A549 (cell line): ENCODE measurements around the gene GDF9. TPM values are rescaled to one million over a fixed set of nuclear protein-coding genes. Genes with fewer than 3 reads are reported as not detected.

Experiments used
- ATAC-seq, 2 experiments: fragments of 200-7000 bp in 1 of 2; fragments of >200 bp in 1 of 2; cut with Nextera tagmentation in 1 of 2; cut with Tn5 transposase in 1 of 2; 3 replicates each; pipeline versions ENCODE4 v1.8.0 to v1.9.1; 2018 to 2020; ENCODE audit warnings: mild to moderate bottlenecking in 1 of 2, moderate library complexity in 1 of 2
- CTCF ChIA-PET: fragments of 300-600 bp; sonication (Branson Sonifier 250); formaldehyde crosslinking; extraction: SDS; loops from one replicate; lab custom pipeline; 2021; ENCODE audit warnings: antibody characterized with exemption, inconsistent platforms; lab: Yijun Ruan, JAX
- POLR2A ChIA-PET: fragments of 350-600 bp; formaldehyde crosslinking; extraction: SDS; loops from one replicate; lab custom pipeline; 2021; ENCODE audit warnings: antibody characterized with exemption, inconsistent platforms; lab: Yijun Ruan, JAX
- DNase-seq, 2 experiments: peaks; one replicate each; pipeline versions ENCODE4 v3.0.0 to v3.0.0-alpha.2; 2011 to 2016; ENCODE audit warnings: low read depth in 1 of 2, low spot score in 1 of 2
- FAIRE-seq: peaks from 2 replicates; lab custom pipeline; 2011; peaks lifted over from hg19 to GRCh38; lab: Jason Lieb, UNC
- H3K27ac ChIP-seq, 2 experiments: fragments of >200 bp; sonication (Bioruptor Twin); formaldehyde crosslinking; 3 replicates each; pipeline ENCODE4 v1.5.1; 2016 to 2017
- H3K4me1 ChIP-seq: fragments of >200 bp; sonication (Bioruptor Twin); formaldehyde crosslinking; 3 replicates; pipeline ENCODE4 v1.6.1; 2016
- H3K4me2 ChIP-seq: fragments of >200 bp; sonication (Bioruptor Twin); formaldehyde crosslinking; 3 replicates; pipeline ENCODE4 v1.6.1; 2016
- H3K4me3 ChIP-seq: fragments of >200 bp; sonication (Bioruptor Twin); formaldehyde crosslinking; 3 replicates; pipeline ENCODE4 v1.5.1; 2016
- H3K9me3 ChIP-seq: fragments of >200 bp; sonication (Bioruptor Twin); formaldehyde crosslinking; 3 replicates; pipeline ENCODE4 v1.6.1; 2016
- BHLHE40 ChIP-seq: IDR thresholded peaks from 2 replicates; pipeline ENCODE4 v1.6.1; 2012; ENCODE audit warnings: low read depth, low read length, inconsistent platforms
- CHD4 ChIP-seq: fragments of 200-600 bp; sonication (generic); IDR thresholded peaks from 2 replicates; pipeline ENCODE4 v1.6.1; 2016; ENCODE audit warnings: antibody characterized with exemption, mild to moderate bottlenecking, borderline replicate concordance
- EP300 ChIP-seq, 2 experiments: fragments of >200 bp; sonication (Bioruptor Twin); formaldehyde crosslinking; IDR thresholded peaks; 2 replicates in 1 of 2; 3 replicates in 1 of 2; pipeline ENCODE4 v1.6.1; 2016 to 2017
- FOSL2 ChIP-seq, 2 experiments: fragments of 450-650 bp in 1 of 2; fragments of >200 bp in 1 of 2; sonication (Bioruptor Twin) in 1 of 2; formaldehyde crosslinking; IDR thresholded peaks; 2 replicates each; pipeline versions ENCODE4 v1.5.0 to v1.6.1; 2016 to 2020; ENCODE audit warnings: mild to moderate bottlenecking in 1 of 2, moderate library complexity in 1 of 2
- HDAC2 ChIP-seq: fragments of 200-600 bp; sonication (generic); IDR thresholded peaks from 2 replicates; pipeline ENCODE4 v1.6.1; 2016
- HEYL ChIP-seq: fragments of 250-450 bp; sonication (Bioruptor Pico); IDR thresholded peaks from 2 replicates; pipeline ENCODE4 v1.8.0; 2021; ENCODE audit warnings: mild to moderate bottlenecking, moderate library complexity
- HOXB5 ChIP-seq: fragments of 250-450 bp; sonication (Bioruptor Pico); IDR thresholded peaks from 2 replicates; pipeline ENCODE4 v1.5.0; 2020; ENCODE audit warnings: mild to moderate bottlenecking, moderate library complexity
- JUN ChIP-seq, 2 experiments: fragments of >200 bp; sonication (Bioruptor Twin); formaldehyde crosslinking; IDR thresholded peaks; 2 replicates in 1 of 2; 3 replicates in 1 of 2; pipeline ENCODE4 v1.6.1; 2016 to 2017
- MAFK ChIP-seq: fragments of 450-650 bp; IDR thresholded peaks from 2 replicates; pipeline ENCODE4 v1.6.1; 2014; ENCODE audit not compliant: partially characterized antibody
- MYC ChIP-seq: IDR thresholded peaks from 2 replicates; pipeline ENCODE4 v1.6.1; 2012; ENCODE audit warnings: mild to moderate bottlenecking, inconsistent platforms, low read length, improper control_type of control experiment, borderline replicate concordance
- NFE2L2 ChIP-seq: fragments of 150-350 bp; conservative IDR thresholded peaks from 2 replicates; pipeline ENCODE4 v1.6.1; 2014; ENCODE audit warnings: low read length
- POLR2A ChIP-seq: IDR thresholded peaks from 2 replicates; pipeline ENCODE4 v1.6.1; 2012; ENCODE audit warnings: mild to moderate bottlenecking, low read length
- RARB ChIP-seq: fragments of 250-450 bp; sonication (Bioruptor Pico); IDR thresholded peaks from 2 replicates; pipeline ENCODE4 v1.8.0; 2021; ENCODE audit warnings: mild to moderate bottlenecking, moderate library complexity
- RFX5 ChIP-seq: fragments of 450-650 bp; IDR thresholded peaks from 2 replicates; pipeline ENCODE4 v1.7.1; 2014; ENCODE audit warnings: antibody characterized with exemption, mild to moderate bottlenecking, moderate library complexity
- RNF2 ChIP-seq: fragments of 200-600 bp; sonication (generic); IDR thresholded peaks from 2 replicates; pipeline ENCODE4 v1.6.1; 2016; ENCODE audit warnings: low read depth, mild to moderate bottlenecking, antibody characterized with exemption, moderate library complexity, borderline replicate concordance
- TFCP2L1 ChIP-seq: fragments of 250-450 bp; sonication (Bioruptor Pico); IDR thresholded peaks from 2 replicates; pipeline ENCODE4 v1.5.0; 2021; ENCODE audit warnings: mild to moderate bottlenecking
- USF2 ChIP-seq: fragments of 450-650 bp; IDR thresholded peaks from 2 replicates; pipeline ENCODE4 v1.6.1; 2014; ENCODE audit warnings: antibody characterized with exemption
- ZC3H11A ChIP-seq: fragments of 450-650 bp; IDR thresholded peaks from 2 replicates; pipeline ENCODE4 v1.6.1; 2014; ENCODE audit warnings: antibody characterized with exemption, mild to moderate bottlenecking
- WGBS: methylation state at CpG from one replicate; pipeline ENCODE4 v1.1.6; 2017; ENCODE audit errors: missing lambda C conversion rate; 5-methylcytosine and 5-hydroxymethylcytosine counted together
- polyA plus RNA-seq, 4 experiments: library from polyadenylated mRNA; depleted of rRNA in 3 of 4; stranded (reverse); fragments of >200 nt; fragmentation: RNase III in 1 of 4; extraction: RNeasy Plus Mini Kit Qiagen cat#74134 plus additional on column Dnase treatment in 1 of 4; gene quantifications; 2 replicates in 3 of 4; 3 replicates in 1 of 4; pipeline ENCODE4 v1.2.3, GENCODE V29; 2011 to 2017
- TF ChIP-seq, protein P1 (sequence below): fragments of 200-600 bp; sonication (generic); IDR thresholded peaks from 2 replicates; pipeline ENCODE4 v1.6.1; 2016; ENCODE audit warnings: antibody characterized with exemption, mild to moderate bottlenecking, moderate library complexity
- TF ChIP-seq, protein P2 (sequence below): fragments of 150-350 bp; IDR thresholded peaks from 2 replicates; pipeline ENCODE4 v1.6.1; 2014; ENCODE audit warnings: low read depth, mild to moderate bottlenecking, low read length
- TF ChIP-seq, protein P3 (sequence below): fragments of 250-450 bp; sonication (Bioruptor Pico); IDR thresholded peaks from 2 replicates; pipeline ENCODE4 v1.5.0; 2021; ENCODE audit warnings: mild to moderate bottlenecking, moderate library complexity, borderline replicate concordance

Gene GDF9
- polyA plus RNA-seq, 2 of the 4 experiments (the other 2 are of a cell fraction): 0.49 to 0.85 TPM

- no peak overlapping the region for H3K4me3 ChIP-seq
- ChIA-PET POLR2A (no interaction called here), CTCF (interaction anchor here (0.5 to 5.7 kb wide), 5 partner anchors 11 to 349 kb away, joined by 3 to 24 read pairs (median 5); partner anchors contain the start of gene SHROOM1)
- H3K9me3 ChIP-seq: no peaks in the 10 kb centered on the region
- peaks cover 14% of the 10 kb centered on the region; the same call in 2 of the 3 replicates for H3K4me1 ChIP-seq
- FAIRE-seq (no peak), ATAC-seq (no peak), DNase-seq (no peak)
- H3K27ac ChIP-seq: no peak overlapping the region
- H3K4me2 ChIP-seq: no peak overlapping the region
- WGBS: 93% methylated on average over 5 of the region's 5 CpGs
- no peak for TF ChIP-seq TFCP2L1 (CRISPR knock-in tag)
- no peak for TF ChIP-seq USF2
- TF ChIP-seq MAFK: peak; percentile 4
- TF ChIP-seq CHD4: no peak
- no peak for TF ChIP-seq HEYL (CRISPR knock-in tag)
- TF ChIP-seq, all 56 proteins: peak for 1
Observed at GRCh38 chr5:132871459-132872284, 5.4 kb upstream of the GDF9 start.

DNA sequence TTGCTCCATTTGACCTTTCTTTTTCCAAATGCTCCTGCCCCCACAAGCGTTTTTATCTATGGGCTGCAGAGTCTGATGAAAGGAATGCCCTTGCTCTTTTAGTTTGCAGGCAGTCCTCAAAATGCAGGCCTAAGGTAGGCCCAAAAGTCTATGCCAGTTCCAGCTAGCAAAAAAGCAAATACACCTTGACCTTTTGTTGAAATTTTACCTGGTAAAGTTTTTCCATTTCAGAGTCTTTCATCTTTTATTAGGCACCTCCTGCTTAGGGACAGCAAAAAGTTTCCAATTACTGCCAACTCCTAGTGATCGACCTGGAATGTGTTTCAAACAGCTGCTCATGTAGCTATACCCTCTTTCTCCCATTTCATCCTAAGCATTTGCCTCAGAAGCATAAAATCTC lies 4.5 kb upstream of the GDF9 start:
- ATAC-seq: no peak
- peaks cover 15% of the 10 kb centered on the region; the same call in 2 of the 3 replicates for H3K4me1 ChIP-seq
- H3K9me3 ChIP-seq: no peaks in the 10 kb centered on the region
- POLR2A ChIA-PET: no interaction called here
- FAIRE-seq: no peak
- H3K27ac ChIP-seq: no peak overlapping the region
- 39% methylated on average over 2 of the region's 2 CpGs for WGBS
- CTCF ChIA-PET: interaction anchor here (0.5 to 5.7 kb wide), 5 partner anchors 12 to 348 kb away, joined by 3 to 24 read pairs (median 5); partner anchors contain the start of gene SHROOM1
- H3K4me3 ChIP-seq: no peak overlapping the region
- no peak overlapping the region for H3K4me2 ChIP-seq
- DNase-seq: no peak
- no peak for TF ChIP-seq HDAC2
- TF ChIP-seq, protein P1, sequence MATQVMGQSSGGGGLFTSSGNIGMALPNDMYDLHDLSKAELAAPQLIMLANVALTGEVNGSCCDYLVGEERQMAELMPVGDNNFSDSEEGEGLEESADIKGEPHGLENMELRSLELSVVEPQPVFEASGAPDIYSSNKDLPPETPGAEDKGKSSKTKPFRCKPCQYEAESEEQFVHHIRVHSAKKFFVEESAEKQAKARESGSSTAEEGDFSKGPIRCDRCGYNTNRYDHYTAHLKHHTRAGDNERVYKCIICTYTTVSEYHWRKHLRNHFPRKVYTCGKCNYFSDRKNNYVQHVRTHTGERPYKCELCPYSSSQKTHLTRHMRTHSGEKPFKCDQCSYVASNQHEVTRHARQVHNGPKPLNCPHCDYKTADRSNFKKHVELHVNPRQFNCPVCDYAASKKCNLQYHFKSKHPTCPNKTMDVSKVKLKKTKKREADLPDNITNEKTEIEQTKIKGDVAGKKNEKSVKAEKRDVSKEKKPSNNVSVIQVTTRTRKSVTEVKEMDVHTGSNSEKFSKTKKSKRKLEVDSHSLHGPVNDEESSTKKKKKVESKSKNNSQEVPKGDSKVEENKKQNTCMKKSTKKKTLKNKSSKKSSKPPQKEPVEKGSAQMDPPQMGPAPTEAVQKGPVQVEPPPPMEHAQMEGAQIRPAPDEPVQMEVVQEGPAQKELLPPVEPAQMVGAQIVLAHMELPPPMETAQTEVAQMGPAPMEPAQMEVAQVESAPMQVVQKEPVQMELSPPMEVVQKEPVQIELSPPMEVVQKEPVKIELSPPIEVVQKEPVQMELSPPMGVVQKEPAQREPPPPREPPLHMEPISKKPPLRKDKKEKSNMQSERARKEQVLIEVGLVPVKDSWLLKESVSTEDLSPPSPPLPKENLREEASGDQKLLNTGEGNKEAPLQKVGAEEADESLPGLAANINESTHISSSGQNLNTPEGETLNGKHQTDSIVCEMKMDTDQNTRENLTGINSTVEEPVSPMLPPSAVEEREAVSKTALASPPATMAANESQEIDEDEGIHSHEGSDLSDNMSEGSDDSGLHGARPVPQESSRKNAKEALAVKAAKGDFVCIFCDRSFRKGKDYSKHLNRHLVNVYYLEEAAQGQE: no peak
- TF ChIP-seq POLR2A: no peak
- no peak for TF ChIP-seq RARB
- no peak for TF ChIP-seq HEYL (CRISPR knock-in tag)
- TF ChIP-seq ZC3H11A: no peak
- TF ChIP-seq NFE2L2: no peak
- TF ChIP-seq RFX5: no peak
- TF ChIP-seq RNF2: no peak
- TF ChIP-seq FOSL2 (IDR thresholded peaks at IDR 0.05): no peak
- no peak for TF ChIP-seq FOSL2 (CRISPR knock-in tag; IDR thresholded peaks at IDR 0.05)
- no peak for TF ChIP-seq MYC
- no peak for TF ChIP-seq HOXB5
- no peak for TF ChIP-seq BHLHE40
- no peak for TF ChIP-seq JUN (IDR thresholded peaks at IDR 0.05)
- no peak for TF ChIP-seq EP300 (IDR thresholded peaks at IDR 0.05)
- TF ChIP-seq, protein P2, sequence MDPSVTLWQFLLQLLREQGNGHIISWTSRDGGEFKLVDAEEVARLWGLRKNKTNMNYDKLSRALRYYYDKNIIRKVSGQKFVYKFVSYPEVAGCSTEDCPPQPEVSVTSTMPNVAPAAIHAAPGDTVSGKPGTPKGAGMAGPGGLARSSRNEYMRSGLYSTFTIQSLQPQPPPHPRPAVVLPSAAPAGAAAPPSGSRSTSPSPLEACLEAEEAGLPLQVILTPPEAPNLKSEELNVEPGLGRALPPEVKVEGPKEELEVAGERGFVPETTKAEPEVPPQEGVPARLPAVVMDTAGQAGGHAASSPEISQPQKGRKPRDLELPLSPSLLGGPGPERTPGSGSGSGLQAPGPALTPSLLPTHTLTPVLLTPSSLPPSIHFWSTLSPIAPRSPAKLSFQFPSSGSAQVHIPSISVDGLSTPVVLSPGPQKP: no peak
- TF ChIP-seq, protein P3, sequence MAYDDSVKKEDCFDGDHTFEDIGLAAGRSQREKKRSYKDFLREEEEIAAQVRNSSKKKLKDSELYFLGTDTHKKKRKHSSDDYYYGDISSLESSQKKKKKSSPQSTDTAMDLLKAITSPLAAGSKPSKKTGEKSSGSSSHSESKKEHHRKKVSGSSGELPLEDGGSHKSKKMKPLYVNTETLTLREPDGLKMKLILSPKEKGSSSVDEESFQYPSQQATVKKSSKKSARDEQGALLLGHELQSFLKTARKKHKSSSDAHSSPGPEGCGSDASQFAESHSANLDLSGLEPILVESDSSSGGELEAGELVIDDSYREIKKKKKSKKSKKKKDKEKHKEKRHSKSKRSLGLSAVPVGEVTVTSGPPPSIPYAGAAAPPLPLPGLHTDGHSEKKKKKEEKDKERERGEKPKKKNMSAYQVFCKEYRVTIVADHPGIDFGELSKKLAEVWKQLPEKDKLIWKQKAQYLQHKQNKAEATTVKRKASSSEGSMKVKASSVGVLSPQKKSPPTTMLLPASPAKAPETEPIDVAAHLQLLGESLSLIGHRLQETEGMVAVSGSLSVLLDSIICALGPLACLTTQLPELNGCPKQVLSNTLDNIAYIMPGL (CRISPR knock-in tag): no peak
